ENCODE data around the gene GGT6. TPM values are rescaled to one million over a fixed set of nuclear protein-coding genes. Genes with fewer than 3 reads are reported as not detected.

The GGT6 gene
- total RNA-seq, 1 donor from 2014 or later = not detected

- TF ChIP-seq CTCF (IDR thresholded peaks at IDR 0.05; ENCODE audit: partially characterized antibody, unreplicated experiment) = no peak
- H3K4me3 Mint-ChIP-seq (ENCODE audit: unreplicated experiment) = peak overlapping the region; percentile 70
Observed at GRCh38 chr17:4600563-4600962, 40.2 kb upstream of the GGT6 start.

GRCh38 chr17:4599505-4600281, 39.3 kb upstream of the GGT6 start:
- Mint-ChIP-seq H3K9me3 (ENCODE audit: unreplicated experiment) (peaks cover 4% of the 10 kb centered on the region), H3K36me3 (ENCODE audit: unreplicated experiment) (no peaks in the 10 kb centered on the region), H3K27me3 (ENCODE audit: unreplicated experiment) (peaks cover 12% of the 10 kb centered on the region), H3K4me1 (ENCODE audit: low read depth, unreplicated experiment) (peaks cover 34% of the 10 kb centered on the region), H3K4me3 (ENCODE audit: unreplicated experiment) (peak overlapping the region; percentile 76), H3K27ac (ENCODE audit: unreplicated experiment) (peak overlapping the region; percentile 98)
- peak; percentile 75 for DNase-seq
- TF ChIP-seq CTCF (IDR thresholded peaks at IDR 0.05; ENCODE audit: partially characterized antibody, unreplicated experiment) = no peak

More at GRCh38 chr17:4600563-4600962, 40.2 kb upstream of the GGT6 start:
- DNase-seq = peak; percentile 68
- Mint-ChIP-seq H3K4me1 (ENCODE audit: low read depth, unreplicated experiment) (peaks cover 39% of the 10 kb centered on the region), H3K27me3 (ENCODE audit: unreplicated experiment) (peaks cover 12% of the 10 kb centered on the region), H3K27ac (ENCODE audit: unreplicated experiment) (peak overlapping the region; percentile 98), H3K36me3 (ENCODE audit: unreplicated experiment) (no peaks in the 10 kb centered on the region), H3K9me3 (ENCODE audit: unreplicated experiment) (peaks cover 4% of the 10 kb centered on the region)

- Mint-ChIP-seq H3K4me3 (ENCODE audit: unreplicated experiment) (peak overlapping the region; percentile 76), H3K9me3 (ENCODE audit: unreplicated experiment) (peaks cover 4% of the 10 kb centered on the region), H3K27me3 (ENCODE audit: unreplicated experiment) (peaks cover 9% of the 10 kb centered on the region), H3K36me3 (ENCODE audit: unreplicated experiment) (no peaks in the 10 kb centered on the region), H3K27ac (ENCODE audit: unreplicated experiment) (peak overlapping the region; percentile 98), H3K4me1 (ENCODE audit: low read depth, unreplicated experiment) (peaks cover 28% of the 10 kb centered on the region)
- no peak for DNase-seq
- TF ChIP-seq CTCF (IDR thresholded peaks at IDR 0.05; ENCODE audit: partially characterized antibody, unreplicated experiment) = no peak
Observed at GRCh38 chr17:4598776-4599504, 38.6 kb upstream of the GGT6 start.

- no peak for DNase-seq
- no peak for TF ChIP-seq CTCF (IDR thresholded peaks at IDR 0.05; ENCODE audit: partially characterized antibody, unreplicated experiment)
- Mint-ChIP-seq H3K36me3 (ENCODE audit: unreplicated experiment) (no peaks in the 10 kb centered on the region), H3K4me3 (ENCODE audit: unreplicated experiment) (no peak overlapping the region), H3K27me3 (ENCODE audit: unreplicated experiment) (peaks cover 9% of the 10 kb centered on the region), H3K27ac (ENCODE audit: unreplicated experiment) (no peak overlapping the region), H3K4me1 (ENCODE audit: low read depth, unreplicated experiment) (peaks cover 22% of the 10 kb centered on the region), H3K9me3 (ENCODE audit: unreplicated experiment) (peaks cover 3% of the 10 kb centered on the region)
Observed at GRCh38 chr17:4597975-4598374, 37.6 kb upstream of the GGT6 start.

Measured in glutamatergic neuron (in vitro differentiated cells).